ENCODE results near the gene NEURL1B. TPM values are rescaled to one million over a fixed set of nuclear protein-coding genes. Genes with fewer than 3 reads are reported as not detected.

Gene NEURL1B
- polyA plus RNA-seq, 1 of the 3 experiments (the other 2 are of a cell fraction), result 2.8 TPM

- Histone ChIP-seq H3K27me3 (ENCODE audit: insufficient read depth) (no peaks in the 10 kb centered on the region; the same call in 1 of the 2 replicates), H3K36me3 (replicated peaks in 1 of 2; ENCODE audit: control insufficient read depth in 1 of 2, insufficient read depth in 2 of 2, low read length in 1 of 2) (no peaks in the 10 kb centered on the region), H2AFZ (ENCODE audit: low read depth) (no peak overlapping the region), H3K79me2 (ENCODE audit: insufficient read depth) (no peaks in the 10 kb centered on the region), H3F3A (replicated peaks; ENCODE audit: insufficient read depth) (no peaks in the 10 kb centered on the region), H3K4me3 (ENCODE audit: low read depth in 2 of 2, low read length in 1 of 2) (no peak overlapping the region), H4K20me1 (ENCODE audit: insufficient read depth) (no peaks in the 10 kb centered on the region), H3K9me3 (no peaks in the 10 kb centered on the region), H3K27ac (ENCODE audit: low read depth in 2 of 2, low read length in 1 of 2) (no peak overlapping the region), H3K9me2 (no peaks in the 10 kb centered on the region), H3K4me1 (ENCODE audit: control insufficient read depth in 1 of 2, insufficient read depth in 2 of 2, low read depth in 1 of 2, low read length in 1 of 2) (peaks cover 0 to 20% of the 10 kb centered on the region in 2 experiments; a peak in 2 of 4 replicates), H3K9ac (no peak overlapping the region), H3K4me2 (no peak overlapping the region)
- DNase-seq, result no peak
- TF ChIP-seq FOSL2 (IDR thresholded peaks at IDR 0.05; ENCODE audit: borderline replicate concordance, low read depth), result no peak
- no peak for TF ChIP-seq ZBTB33 (IDR thresholded peaks at IDR 0.05; ENCODE audit: borderline replicate concordance, low read depth)
- no peak for TF ChIP-seq IRF3 (IDR thresholded peaks at IDR 0.05; ENCODE audit: low read depth, low read length)
- TF ChIP-seq REST (IDR thresholded peaks at IDR 0.05; ENCODE audit: low read depth, low read length), result no peak
- no peak for TF ChIP-seq JUND (IDR thresholded peaks at IDR 0.05)
- no peak for TF ChIP-seq CHD2 (IDR thresholded peaks at IDR 0.05; ENCODE audit: low read length, partially characterized antibody)
- TF ChIP-seq USF1 (IDR thresholded peaks at IDR 0.05; ENCODE audit: borderline replicate concordance, low read depth), result no peak
- TF ChIP-seq RXRA (IDR thresholded peaks at IDR 0.05; ENCODE audit: borderline replicate concordance, low read depth), result no peak
- TF ChIP-seq SMC3 (IDR thresholded peaks at IDR 0.05; ENCODE audit: low read depth, low read length), result no peak
- no peak for TF ChIP-seq EZH2phosphoT487 (IDR thresholded peaks at IDR 0.05; ENCODE audit: borderline replicate concordance, low read depth)
- TF ChIP-seq YY1 (IDR thresholded peaks at IDR 0.05; ENCODE audit: low read depth), result no peak
- no peak for TF ChIP-seq TAF1 (IDR thresholded peaks at IDR 0.05; ENCODE audit: borderline replicate concordance, low read depth, low read length)
- no peak for TF ChIP-seq NFIC (IDR thresholded peaks at IDR 0.05; ENCODE audit: borderline replicate concordance)
- no peak for TF ChIP-seq PBX3 (IDR thresholded peaks at IDR 0.05)
- no peak for TF ChIP-seq TCF12 (IDR thresholded peaks at IDR 0.05)
- TF ChIP-seq GABPA (IDR thresholded peaks at IDR 0.05; ENCODE audit: low read depth), result no peak
- no peak for TF ChIP-seq FOXM1 (IDR thresholded peaks at IDR 0.05; ENCODE audit: low read depth)
- no peak for TF ChIP-seq MXI1 (IDR thresholded peaks at IDR 0.05; ENCODE audit: low read depth, low read length)
- no peak for TF ChIP-seq RFX5 (IDR thresholded peaks at IDR 0.05; ENCODE audit: low read length)
- POLR2A ChIA-PET, result no interaction called here
- 93% methylated on average over 6 of the region's 20 CpGs for WGBS (ENCODE audit: low lambda C conversion rate)
- CTCF ChIA-PET, result interaction anchor here (0.7 to 11.4 kb wide), 32 partner anchors 10 to 590 kb away, joined by 3 to 209 read pairs (median 8); partner anchors contain the start of genes DUSP1 and NEURL1B
Observed at GRCh38 chr5:172696171-172696849, 55.2 kb downstream of the NEURL1B start.
